HepG2 (cell line): ENCODE results near the gene CAPN12. TPM values are rescaled to one million over a fixed set of nuclear protein-coding genes. Genes with fewer than 3 reads are reported as not detected.

Experiments used
- ATAC-seq: fragments of 200-7000 bp; cut with Tn5 transposase; 3 replicates; pipeline ENCODE4 v1.9.1; 2020; ENCODE audit warnings: mild to moderate bottlenecking, moderate library complexity
- BruUV-seq: library from RNA; stranded (reverse); fragments of 400-500 nt; replicated peaks from 2 replicates; lab custom pipeline; 2021; lab: Mats Ljungman, UMichigan
- CTCF ChIA-PET: fragments of 300-600 bp; formaldehyde crosslinking; extraction: SDS; loops from one replicate; lab custom pipeline; 2021; ENCODE audit warnings: low total read pairs, inconsistent platforms, low intra/inter-chr PET ratio; lab: Yijun Ruan, JAX
- POLR2A ChIA-PET: fragments of 350-600 bp; sonication (Branson Sonifier 250); formaldehyde crosslinking; loops from one replicate; lab custom pipeline; 2020; ENCODE audit warnings: antibody characterized with exemption, inconsistent platforms; lab: Yijun Ruan, JAX
- DNase-seq: peaks from one replicate; pipeline ENCODE4 v3.0.0-alpha.2; 2015; ENCODE audit warnings: low spot score
- FAIRE-seq: peaks from 3 replicates; lab custom pipeline; 2011; peaks lifted over from hg19 to GRCh38; lab: Jason Lieb, UNC
- H2AFZ ChIP-seq: one replicate; pipeline ENCODE4 v1.6.1; 2011; ENCODE audit warnings: low read length, inconsistent platforms
- H3K27ac ChIP-seq: fragments of 300-600 bp; 3 replicates; pipeline ENCODE4 v1.8.0; 2011; ENCODE audit warnings: mixed run types, mild to moderate bottlenecking, mixed read lengths, low read length, inconsistent platforms; ENCODE audit not compliant: insufficient read depth; ENCODE audit errors: extremely low read length
- H3K27me3 ChIP-seq, 2 experiments: fragments of 200-600 bp in 1 of 2; 2 replicates in 1 of 2; 3 replicates in 1 of 2; pipeline versions ENCODE4 v1.6.0 to v1.8.0; 2011; ENCODE audit warnings: low read length in 2 of 2, mild to moderate bottlenecking in 2 of 2, moderate library complexity in 2 of 2, inconsistent platforms in 1 of 2; ENCODE audit not compliant: insufficient read depth in 2 of 2, control insufficient read depth in 1 of 2
- H3K36me3 ChIP-seq, 2 experiments: fragments of 200-600 bp in 1 of 2; replicated peaks in 1 of 2; 2 replicates in 1 of 2; 3 replicates in 1 of 2; pipeline versions ENCODE4 v1.5.1 to v1.8.0; 2011; ENCODE audit warnings: low read length in 2 of 2, inconsistent platforms in 1 of 2; ENCODE audit not compliant: insufficient read depth in 2 of 2, control insufficient read depth in 1 of 2
- H3K4me1 ChIP-seq: 2 replicates; pipeline ENCODE4 v1.5.1; 2012; ENCODE audit warnings: low read length, inconsistent platforms; ENCODE audit not compliant: insufficient read depth
- H3K4me2 ChIP-seq: 2 replicates; pipeline ENCODE4 v1.6.0; 2011; ENCODE audit warnings: low read depth, low read length, inconsistent platforms
- H3K4me3 ChIP-seq, 3 experiments: fragments of 200-600 bp in 1 of 3; sonication (generic), shearing (Covaris generic) in 1 of 3; replicated peaks in 1 of 3; 2 replicates each; pipeline ENCODE4 v1.5.1; 2011 to 2016; ENCODE audit warnings: low read length in 3 of 3, inconsistent platforms in 2 of 3, low read depth in 2 of 3, mild to moderate bottlenecking in 2 of 3, control low read depth in 1 of 3, mixed read lengths in 1 of 3; ENCODE audit not compliant: insufficient read depth in 1 of 3
- H3K79me2 ChIP-seq: one replicate; pipeline ENCODE4 v1.6.1; 2011; ENCODE audit warnings: low read length, inconsistent platforms; ENCODE audit not compliant: insufficient read depth
- H3K9ac ChIP-seq: 2 replicates; pipeline ENCODE4 v1.6.0; 2011; ENCODE audit warnings: mild to moderate bottlenecking, low read depth, low read length, inconsistent platforms; ENCODE audit not compliant: insufficient read depth
- H3K9me3 ChIP-seq: 2 replicates; pipeline ENCODE4 v1.5.1; 2012; ENCODE audit warnings: mild to moderate bottlenecking, low read length
- H4K20me1 ChIP-seq: 2 replicates; pipeline ENCODE4 v1.6.0; 2011; ENCODE audit warnings: inconsistent platforms, mild to moderate bottlenecking, low read length, moderate library complexity; ENCODE audit not compliant: insufficient read depth
- BHLHE40 ChIP-seq: IDR thresholded peaks from 2 replicates; pipeline ENCODE4 v1.6.1; 2011; ENCODE audit warnings: low read length, improper control_type of control experiment
- ETV6 ChIP-seq: sonication (generic); formaldehyde crosslinking; conservative IDR thresholded peaks from 2 replicates; pipeline ENCODE4 v1.4.0; 2020; ENCODE audit warnings: missing genetic modification reagents
- GTF2F1 ChIP-seq: fragments of 150-350 bp; IDR thresholded peaks from 2 replicates; pipeline ENCODE4 v1.6.1; 2014; ENCODE audit warnings: low read length
- HNRNPL ChIP-seq: fragments of 200-400 bp; formaldehyde crosslinking; IDR thresholded peaks from 2 replicates; pipeline ENCODE4 v1.6.1; 2017; ENCODE audit warnings: mild to moderate bottlenecking, low read depth, low read length
- MYC ChIP-seq: sonication (generic); formaldehyde crosslinking; IDR thresholded peaks from 2 replicates; pipeline ENCODE4 v1.9.0; 2021; ENCODE audit warnings: missing genetic modification reagents, borderline replicate concordance
- NCOA5 ChIP-seq: sonication (generic); formaldehyde crosslinking; IDR thresholded peaks from 2 replicates; pipeline ENCODE4 v1.4.0; 2020; ENCODE audit warnings: missing genetic modification reagents
- NFKBIZ ChIP-seq: IDR thresholded peaks from 2 replicates; pipeline ENCODE4 v1.6.1; 2018; ENCODE audit warnings: missing genetic modification reagents, missing compliant biosample characterization
- RARA ChIP-seq: IDR thresholded peaks from 2 replicates; pipeline ENCODE4 v1.6.1; 2016; ENCODE audit warnings: missing genetic modification reagents, missing compliant biosample characterization
- RBM39 ChIP-seq: fragments of 200-400 bp; formaldehyde crosslinking; IDR thresholded peaks from one replicate; pipeline ENCODE4 v1.6.1; 2018; ENCODE audit warnings: antibody characterized with exemption, mild to moderate bottlenecking, low read depth, low read length; ENCODE audit not compliant: poor library complexity, severe bottlenecking
- RFX3 ChIP-seq: IDR thresholded peaks from 2 replicates; pipeline ENCODE4 v1.6.1; 2016; ENCODE audit warnings: missing biosample characterization, missing genetic modification reagents
- RFXANK ChIP-seq: IDR thresholded peaks from 2 replicates; pipeline ENCODE4 v1.6.1; 2016
- SOX5 ChIP-seq: IDR thresholded peaks from 2 replicates; pipeline ENCODE4 v1.6.1; 2016; ENCODE audit warnings: borderline replicate concordance
- SPEN ChIP-seq: sonication (generic); formaldehyde crosslinking; IDR thresholded peaks from 2 replicates; pipeline ENCODE4 v1.5.1; 2020; ENCODE audit warnings: low read depth, mild to moderate bottlenecking, missing genetic modification reagents
- ZFP37 ChIP-seq: sonication (generic); formaldehyde crosslinking; IDR thresholded peaks from 2 replicates; pipeline ENCODE4 v1.4.0; 2020; ENCODE audit warnings: missing genetic modification reagents, borderline replicate concordance
- ZNF614 ChIP-seq: IDR thresholded peaks from 2 replicates; pipeline ENCODE4 v1.6.1; 2018; ENCODE audit warnings: missing biosample characterization, missing genetic modification reagents, inconsistent platforms, borderline replicate concordance
- ZNF772 ChIP-seq: sonication (generic); formaldehyde crosslinking; IDR thresholded peaks from 2 replicates; pipeline ENCODE4 v1.5.0; 2020; ENCODE audit warnings: mild to moderate bottlenecking, missing genetic modification reagents
- ZSCAN31 ChIP-seq: sonication (generic); formaldehyde crosslinking; IDR thresholded peaks from 2 replicates; pipeline ENCODE4 v1.5.0; 2020; ENCODE audit warnings: low read depth, mild to moderate bottlenecking, missing genetic modification reagents
- WGBS: methylation state at CpG from one replicate; pipeline ENCODE4 v1.1.6; 2017; ENCODE audit warnings: low lambda C conversion rate; 5-methylcytosine and 5-hydroxymethylcytosine counted together
- in situ Hi-C: cut with HindIII; loops from 2 replicates; pipeline ENCODE4 v1.10.0; 2017; ENCODE audit warnings: low pct_unique_long_range_greater_than_20kb; ENCODE audit not compliant: extremely low pct_ligation_motif_present
- intact Hi-C: fragments of 100-400 bp; cut with micrococcal nuclease; formaldehyde crosslinking; loops from one replicate; pipeline ENCODE4 v1.10.0; 2022; ENCODE audit not compliant: unreplicated experiment
- polyA plus RNA-seq, 8 experiments: library from polyadenylated mRNA; depleted of rRNA in 3 of 8; stranded (reverse) in 7 of 8; unstranded in 1 of 8; fragments of >200 nt; fragmentation: Illumina TruSeq in 4 of 8; extraction: Trizol in 4 of 8; gene quantifications; 2 replicates each; pipeline versions ENCODE4 v1.2.1 to v1.2.3, GENCODE V29; 2011 to 2016; ENCODE audit warnings: low read depth in 4 of 8, missing spikeins in 1 of 8, mixed read lengths in 1 of 8; ENCODE audit not compliant: insufficient read depth in 1 of 8
- total RNA-seq, 5 experiments: library from RNA; depleted of rRNA; stranded (reverse); fragments of >200 nt; fragmentation: Illumina TruSeq; extraction: Trizol; gene quantifications; 2 replicates each; pipeline ENCODE4 v1.2.3, GENCODE V29; 2016; ENCODE audit warnings: low read depth in 1 of 5
- TF ChIP-seq, protein P1 (sequence below): sonication (generic); formaldehyde crosslinking; IDR thresholded peaks from 2 replicates; pipeline ENCODE4 v1.4.0; 2020; ENCODE audit warnings: mild to moderate bottlenecking, missing genetic modification reagents
- TF ChIP-seq, protein P2 (sequence below): fragments of 450-650 bp; IDR thresholded peaks from 2 replicates; pipeline ENCODE4 v1.6.1; 2017; ENCODE audit warnings: mild to moderate bottlenecking
- TF ChIP-seq, protein P3 (sequence below): sonication (generic); formaldehyde crosslinking; IDR thresholded peaks from 2 replicates; pipeline ENCODE4 v1.4.0; 2020; ENCODE audit warnings: missing genetic modification reagents

CAPN12 gene
- total and polyA plus RNA-seq, 2 of the 13 experiments (the other 11 are each of a cell fraction or from before 2014, with no cell fraction given), result 1.6 to 13.6 TPM

DNA sequence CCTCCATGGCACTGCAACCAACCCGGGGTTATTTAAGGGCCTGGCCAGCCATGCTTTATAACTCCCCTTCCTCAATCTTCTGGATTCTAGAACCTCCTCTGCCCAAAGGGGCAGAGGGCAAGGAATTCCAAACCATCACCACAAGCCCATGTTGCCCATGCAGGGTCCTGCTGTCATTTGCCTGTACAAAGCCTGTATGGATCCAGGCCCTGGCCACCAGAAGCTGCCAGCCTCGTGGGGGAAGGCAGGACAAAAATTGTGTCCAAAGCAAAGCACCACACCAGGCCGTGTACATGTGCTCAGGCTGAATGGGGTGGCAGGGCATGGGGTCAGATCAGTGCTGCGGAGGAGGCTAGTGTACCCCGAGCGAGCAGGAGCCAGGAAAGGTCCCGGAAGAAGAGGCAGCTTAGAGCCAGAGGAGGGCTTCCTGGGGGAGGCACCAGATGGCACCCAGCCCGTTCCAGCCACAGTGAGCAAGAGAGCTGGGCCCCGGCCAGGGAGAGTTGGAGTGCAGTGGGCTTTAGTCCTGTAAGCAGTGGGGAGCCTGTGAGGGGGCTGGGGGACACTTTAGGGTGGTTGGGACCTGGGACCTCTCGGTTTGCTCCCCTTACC lies 35.8 kb downstream of the CAPN12 start (continued):
- TF ChIP-seq, protein P1, sequence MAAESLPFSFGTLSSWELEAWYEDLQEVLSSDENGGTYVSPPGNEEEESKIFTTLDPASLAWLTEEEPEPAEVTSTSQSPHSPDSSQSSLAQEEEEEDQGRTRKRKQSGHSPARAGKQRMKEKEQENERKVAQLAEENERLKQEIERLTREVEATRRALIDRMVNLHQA, result no peak
- TF ChIP-seq GTF2F1 (no peak), HNRNPL (0 out of 2 replicates have a peak, but pooled peaks have one; percentile 8), RFXANK (no peak), ETV6 (no peak), BHLHE40 (no peak), SPEN (CRISPR knock-in tag) (no peak), RFX3 (CRISPR knock-in tag) (no peak), ZNF772 (CRISPR knock-in tag) (no peak)

DNA sequence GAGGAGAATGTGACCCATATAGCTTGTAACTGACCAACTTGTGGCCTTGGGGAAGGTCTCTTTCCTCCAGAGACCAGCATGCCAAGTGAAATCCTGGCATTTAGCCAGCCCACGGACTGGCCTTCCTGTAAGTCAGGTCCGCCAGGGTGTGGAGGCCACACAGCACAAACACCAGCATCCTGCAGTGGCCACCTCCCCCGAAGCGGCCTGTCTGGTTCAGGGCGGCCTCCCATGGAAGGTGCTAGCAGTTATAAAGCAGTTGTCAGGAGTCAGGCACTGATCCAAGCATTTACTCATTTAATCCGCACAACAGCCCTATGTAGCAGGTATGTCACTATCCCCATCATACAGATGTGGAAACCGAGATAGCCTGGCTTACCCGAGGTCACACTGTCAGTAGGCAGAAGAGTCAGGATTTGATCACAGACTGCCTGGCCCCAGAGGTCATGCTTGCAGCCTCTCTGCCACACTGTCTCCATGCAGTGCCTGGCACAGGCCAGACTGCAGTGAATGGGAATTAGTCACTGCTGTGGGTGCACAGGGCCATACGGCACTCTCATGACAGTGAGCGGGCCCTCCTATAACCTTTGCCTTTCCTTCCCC lies 36.7 kb downstream of the CAPN12 start:
- Histone ChIP-seq H3K9ac (no peak overlapping the region), H3K79me2 (peaks cover 5% of the 10 kb centered on the region), H3K4me1 (peaks cover 50% of the 10 kb centered on the region), H3K27ac (peak overlapping the region; percentile 17), H3K4me3 (no peak overlapping the region), H3K36me3 (peaks cover 69 to 98% of the 10 kb centered on the region in 2 experiments), H3K4me2 (no peak overlapping the region), H4K20me1 (no peaks in the 10 kb centered on the region), H3K9me3 (no peaks in the 10 kb centered on the region), H2AFZ (no peak overlapping the region), H3K27me3 (no peaks in the 10 kb centered on the region)
- ChIA-PET CTCF (no interaction called here), POLR2A (no interaction called here)
- DNase-seq (peak; percentile 48), ATAC-seq (no peak; the same call in 2 of the 3 replicates), FAIRE-seq (no peak)
- intact Hi-C loops (no loop called here), in situ Hi-C loops (no loop called here)
- BruUV-seq, result no TSS peak
- 88% methylated on average over 5 of the region's 10 CpGs for WGBS
- no peak for TF ChIP-seq RBM39
- TF ChIP-seq ZNF614, result peak; percentile 21; the same call in 1 of the 2 replicates
- TF ChIP-seq NFKBIZ, result no peak
- no peak for TF ChIP-seq ZSCAN31 (CRISPR knock-in tag)
- no peak for TF ChIP-seq NCOA5
- TF ChIP-seq, protein P2, sequence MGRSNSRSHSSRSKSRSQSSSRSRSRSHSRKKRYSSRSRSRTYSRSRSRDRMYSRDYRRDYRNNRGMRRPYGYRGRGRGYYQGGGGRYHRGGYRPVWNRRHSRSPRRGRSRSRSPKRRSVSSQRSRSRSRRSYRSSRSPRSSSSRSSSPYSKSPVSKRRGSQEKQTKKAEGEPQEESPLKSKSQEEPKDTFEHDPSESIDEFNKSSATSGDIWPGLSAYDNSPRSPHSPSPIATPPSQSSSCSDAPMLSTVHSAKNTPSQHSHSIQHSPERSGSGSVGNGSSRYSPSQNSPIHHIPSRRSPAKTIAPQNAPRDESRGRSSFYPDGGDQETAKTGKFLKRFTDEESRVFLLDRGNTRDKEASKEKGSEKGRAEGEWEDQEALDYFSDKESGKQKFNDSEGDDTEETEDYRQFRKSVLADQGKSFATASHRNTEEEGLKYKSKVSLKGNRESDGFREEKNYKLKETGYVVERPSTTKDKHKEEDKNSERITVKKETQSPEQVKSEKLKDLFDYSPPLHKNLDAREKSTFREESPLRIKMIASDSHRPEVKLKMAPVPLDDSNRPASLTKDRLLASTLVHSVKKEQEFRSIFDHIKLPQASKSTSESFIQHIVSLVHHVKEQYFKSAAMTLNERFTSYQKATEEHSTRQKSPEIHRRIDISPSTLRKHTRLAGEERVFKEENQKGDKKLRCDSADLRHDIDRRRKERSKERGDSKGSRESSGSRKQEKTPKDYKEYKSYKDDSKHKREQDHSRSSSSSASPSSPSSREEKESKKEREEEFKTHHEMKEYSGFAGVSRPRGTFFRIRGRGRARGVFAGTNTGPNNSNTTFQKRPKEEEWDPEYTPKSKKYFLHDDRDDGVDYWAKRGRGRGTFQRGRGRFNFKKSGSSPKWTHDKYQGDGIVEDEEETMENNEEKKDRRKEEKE, result no peak
- no peak for TF ChIP-seq SOX5
- TF ChIP-seq, protein P3, sequence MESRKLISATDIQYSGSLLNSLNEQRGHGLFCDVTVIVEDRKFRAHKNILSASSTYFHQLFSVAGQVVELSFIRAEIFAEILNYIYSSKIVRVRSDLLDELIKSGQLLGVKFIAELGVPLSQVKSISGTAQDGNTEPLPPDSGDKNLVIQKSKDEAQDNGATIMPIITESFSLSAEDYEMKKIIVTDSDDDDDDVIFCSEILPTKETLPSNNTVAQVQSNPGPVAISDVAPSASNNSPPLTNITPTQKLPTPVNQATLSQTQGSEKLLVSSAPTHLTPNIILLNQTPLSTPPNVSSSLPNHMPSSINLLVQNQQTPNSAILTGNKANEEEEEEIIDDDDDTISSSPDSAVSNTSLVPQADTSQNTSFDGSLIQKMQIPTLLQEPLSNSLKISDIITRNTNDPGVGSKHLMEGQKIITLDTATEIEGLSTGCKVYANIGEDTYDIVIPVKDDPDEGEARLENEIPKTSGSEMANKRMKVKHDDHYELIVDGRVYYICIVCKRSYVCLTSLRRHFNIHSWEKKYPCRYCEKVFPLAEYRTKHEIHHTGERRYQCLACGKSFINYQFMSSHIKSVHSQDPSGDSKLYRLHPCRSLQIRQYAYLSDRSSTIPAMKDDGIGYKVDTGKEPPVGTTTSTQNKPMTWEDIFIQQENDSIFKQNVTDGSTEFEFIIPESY (CRISPR knock-in tag), result peak; percentile 98
- 0 out of 2 replicates have a peak, but pooled peaks have one; percentile 8 for TF ChIP-seq RARA (CRISPR knock-in tag)
- TF ChIP-seq ZFP37 (CRISPR knock-in tag), result no peak
- 0 out of 2 replicates have a peak, but pooled peaks have one; percentile 12 for TF ChIP-seq MYC (CRISPR knock-in tag)
